HG03342 (cell line): ENCODE measurements around the gene CAMK1D.
"Not testable (repeated sequence)": the region's sequence is repeated elsewhere in the genome, so short reads cannot be mapped to it uniquely, and the experiment has no call there.

Experiments used
- ATAC-seq: cut with Tn5 transposase; IDR thresholded peaks from one replicate; pipeline ENCODE4 v1.9.1; 2021; ENCODE audit warnings: mild to moderate bottlenecking, moderate library complexity; ENCODE audit not compliant: unreplicated experiment

The CAMK1D gene

GRCh38 chr10:12801214-12802087, 452.1 kb downstream of the CAMK1D start:
- no peak for ATAC-seq

GRCh38 chr10:12803776-12804175, 454.4 kb downstream of the CAMK1D start:
- no peak for ATAC-seq

GRCh38 chr10:12806228-12807095, 457.1 kb downstream of the CAMK1D start:
- ATAC-seq = no peak

- ATAC-seq = no peak
These were observed 457.9 kb downstream of the CAMK1D start for GRCh38 chr10:12807096-12807755.

- no peak for ATAC-seq
These were observed 458.8 kb downstream of the CAMK1D start for GRCh38 chr10:12808014-12808613.

- not testable (repeated sequence) for ATAC-seq
These were observed 460.7 kb downstream of the CAMK1D start for GRCh38 chr10:12810046-12810445.

GRCh38 chr10:12811826-12812225, 462.5 kb downstream of the CAMK1D start:
- ATAC-seq = no peak

GRCh38 chr10:12812571-12812970, 463.2 kb downstream of the CAMK1D start:
- no peak for ATAC-seq

- ATAC-seq = no peak
These were observed 464.8 kb downstream of the CAMK1D start for GRCh38 chr10:12814166-12814565.

GRCh38 chr10:12819071-12819470, 469.7 kb downstream of the CAMK1D start:
- no peak for ATAC-seq

GRCh38 chr10:12819656-12820055, 470.3 kb downstream of the CAMK1D start:
- ATAC-seq = no peak

GRCh38 chr10:12822126-12822892, 473.0 kb downstream of the CAMK1D start:
- no peak for ATAC-seq

- ATAC-seq = no peak
These were observed 473.5 kb downstream of the CAMK1D start for GRCh38 chr10:12822893-12823170.

GRCh38 chr10:12823328-12823727, 474.0 kb downstream of the CAMK1D start:
- no peak for ATAC-seq

GRCh38 chr10:12825260-12825849, 476.0 kb downstream of the CAMK1D start:
- ATAC-seq = no peak

- no peak for ATAC-seq
These were observed 477.5 kb downstream of the CAMK1D start for GRCh38 chr10:12826800-12827372.

- ATAC-seq = no peak
These were observed 479.4 kb downstream of the CAMK1D start for GRCh38 chr10:12828736-12829135.

GRCh38 chr10:12829831-12830390, 480.6 kb downstream of the CAMK1D start:
- no peak for ATAC-seq

GRCh38 chr10:12832096-12832495, 482.7 kb downstream of the CAMK1D start:
- no peak for ATAC-seq
